PFSK-1 (cell line): Measurements from ENCODE around the gene ACTR3.

Source experiments
- FOXP2 ChIP-seq: optimal IDR thresholded peaks from 2 replicates; pipeline ENCODE3; 2011; ENCODE audit warnings: borderline replicate concordance, control low read depth, inconsistent platforms; ENCODE audit not compliant: insufficient read depth; ENCODE audit errors: extremely low read length, extremely low read depth
- POLR2AphosphoS5 ChIP-seq: IDR thresholded peaks from 2 replicates; pipeline ENCODE4 v1.6.1; 2012; ENCODE audit warnings: low read depth, mild to moderate bottlenecking, control low read depth, low read length, moderate library complexity
- REST ChIP-seq, 2 experiments: IDR thresholded peaks; 2 replicates each; pipeline versions ENCODE4 v1.6.1 to v1.8.0; 2011 to 2012; ENCODE audit warnings: low read depth in 2 of 2, low read length in 2 of 2, control low read depth in 1 of 2, inconsistent platforms in 1 of 2, mild to moderate bottlenecking in 1 of 2, moderate library complexity in 1 of 2; ENCODE audit not compliant: insufficient read depth in 1 of 2
- SIN3A ChIP-seq: IDR thresholded peaks from 2 replicates; pipeline ENCODE4 v1.6.1; 2012; ENCODE audit warnings: mild to moderate bottlenecking, low read length, moderate library complexity, borderline replicate concordance; ENCODE audit not compliant: insufficient read depth
- TAF1 ChIP-seq: IDR thresholded peaks from 2 replicates; pipeline ENCODE4 v1.6.1; 2012; ENCODE audit warnings: low read length, control low read depth, borderline replicate concordance; ENCODE audit not compliant: insufficient read depth

Gene ACTR3

DNA sequence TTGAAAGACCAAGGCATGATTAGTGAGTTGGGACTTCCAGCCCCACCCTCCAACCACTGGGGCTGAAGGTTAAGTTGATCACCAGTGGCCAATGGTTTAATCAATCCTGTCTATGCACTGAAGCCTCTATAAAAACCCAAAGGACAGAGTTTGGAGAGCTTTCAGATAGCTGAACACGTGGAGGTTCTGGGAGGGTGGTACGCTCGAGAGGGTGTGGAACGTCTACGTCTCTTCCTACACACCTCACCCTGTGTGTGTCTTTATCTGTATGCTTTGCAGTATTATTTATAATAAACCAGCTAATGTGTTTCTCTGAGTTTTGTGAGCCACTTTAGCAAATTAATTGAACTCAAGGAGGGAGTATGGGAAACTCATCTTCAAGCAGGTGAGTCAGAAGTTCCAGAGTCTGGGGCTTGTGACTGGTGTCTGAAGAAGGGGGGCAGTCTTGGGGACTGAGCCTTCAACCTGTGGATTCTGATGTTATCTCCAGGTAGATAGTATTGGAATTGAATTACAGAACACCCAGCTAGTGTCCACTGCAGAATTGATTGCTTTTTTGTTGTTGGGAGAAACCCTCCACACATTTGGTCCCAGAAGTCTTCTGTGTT lies 20.3 kb downstream of the ACTR3 start:
- TF ChIP-seq POLR2AphosphoS5 (no peak), TAF1 (no peak), FOXP2 (no peak)

- TF ChIP-seq SIN3A (no peak), POLR2AphosphoS5 (no peak), REST (IDR thresholded peaks at IDR 0.05; ENCODE audit: insufficient read depth in 1 of 2, low read depth in 2 of 2, low read length in 2 of 2) (no peak), FOXP2 (no peak), TAF1 (no peak)
These were observed 21.2 kb downstream of the ACTR3 start for GRCh38 chr2:113910967-113911678.

DNA sequence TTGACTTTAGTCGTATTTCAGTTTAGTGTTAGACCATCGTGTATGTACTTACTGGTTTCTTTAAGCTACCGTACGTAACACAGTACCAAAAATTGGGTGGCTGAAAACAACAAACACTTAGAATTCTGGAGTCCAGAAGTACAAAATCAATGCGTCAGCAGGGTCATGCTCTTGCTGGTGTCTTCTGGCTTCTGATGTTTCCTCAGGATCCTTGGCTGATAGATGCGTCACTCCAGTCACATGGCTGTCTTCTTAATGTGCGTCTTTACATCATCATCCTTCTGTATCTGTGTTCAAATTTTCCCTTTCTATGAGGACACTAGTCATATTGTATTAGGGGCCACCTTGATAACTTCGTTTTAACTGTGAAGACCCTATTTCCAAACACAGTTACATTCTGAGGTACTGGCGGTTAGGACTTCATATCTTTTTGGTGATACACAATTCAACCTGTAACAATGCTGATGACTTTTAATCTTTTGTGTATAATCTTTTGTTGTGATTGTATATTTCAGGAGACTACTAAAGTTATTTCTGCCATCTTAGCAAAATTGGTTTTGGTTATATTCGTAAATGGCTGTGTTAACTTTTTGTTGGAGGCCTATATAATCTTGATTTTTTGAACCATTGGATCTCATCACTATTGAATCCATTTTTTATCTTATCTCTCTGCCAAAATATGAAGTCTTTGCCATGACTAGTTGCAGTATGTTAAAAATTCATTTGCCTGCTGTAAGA lies 25.4 kb downstream of the ACTR3 start:
- TF ChIP-seq REST (IDR thresholded peaks at IDR 0.05; ENCODE audit: insufficient read depth in 1 of 2, low read depth in 2 of 2, low read length in 2 of 2) (no peak), TAF1 (no peak), SIN3A (no peak), FOXP2 (no peak), POLR2AphosphoS5 (no peak)

GRCh38 chr2:113918229-113918628 lies 28.3 kb downstream of the ACTR3 start:
- TF ChIP-seq FOXP2 = no peak
- TF ChIP-seq TAF1 = no peak
- no peak for TF ChIP-seq SIN3A
- TF ChIP-seq REST (IDR thresholded peaks at IDR 0.05; ENCODE audit: insufficient read depth in 1 of 2, low read depth in 2 of 2, low read length in 2 of 2) = no peak
- no peak for TF ChIP-seq POLR2AphosphoS5

DNA sequence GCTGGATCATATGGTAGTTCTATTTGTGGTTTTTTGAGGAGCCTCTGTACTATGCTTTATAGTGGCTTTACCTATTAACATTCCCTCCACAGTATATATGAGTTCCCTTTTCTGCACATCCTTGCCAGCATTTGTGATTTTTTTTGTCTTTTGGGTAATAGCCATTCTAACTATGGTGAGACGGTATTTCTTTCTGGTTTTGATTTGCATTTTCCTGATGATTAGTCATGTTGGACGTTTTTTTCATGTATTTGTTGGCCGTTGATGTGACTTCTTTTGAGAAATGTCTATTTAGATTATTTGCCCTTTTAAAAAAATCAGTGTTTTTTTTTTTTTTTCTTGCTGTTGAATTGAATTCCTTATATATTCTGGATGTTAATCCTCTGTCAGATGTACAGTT lies 31.1 kb downstream of the ACTR3 start:
- no peak for TF ChIP-seq REST (IDR thresholded peaks at IDR 0.05; ENCODE audit: insufficient read depth in 1 of 2, low read depth in 2 of 2, low read length in 2 of 2)
- no peak for TF ChIP-seq SIN3A
- TF ChIP-seq FOXP2 = no peak
- TF ChIP-seq POLR2AphosphoS5 = no peak
- no peak for TF ChIP-seq TAF1
